Spinal cord (tissue), 10 donors: ENCODE results near the gene PCP2. TPM values are rescaled to one million over a fixed set of nuclear protein-coding genes. Genes with fewer than 3 reads are reported as not detected.

Source experiments
- DNase-seq, 6 donors: peaks; one replicate each; pipeline versions ENCODE4 v3.0.0 to v3.0.0-alpha.2; 2013 to 2015; ENCODE audit warnings: low spot score in 6 of 6, low read depth in 4 of 6
- H3K27ac ChIP-seq: one replicate; pipeline ENCODE4 v1.5.1; 2013; ENCODE audit warnings: low read depth, low read length, control low read depth
- H3K27me3 ChIP-seq: one replicate; pipeline ENCODE4 v1.6.1; 2013; ENCODE audit warnings: low read length; ENCODE audit not compliant: control insufficient read depth, insufficient read depth
- H3K36me3 ChIP-seq: one replicate; pipeline ENCODE4 v1.6.1; 2013; ENCODE audit warnings: low read length; ENCODE audit not compliant: control insufficient read depth, insufficient read depth
- H3K4me1 ChIP-seq: one replicate; pipeline ENCODE4 v1.6.1; 2013; ENCODE audit warnings: low read length; ENCODE audit not compliant: control insufficient read depth, insufficient read depth
- H3K4me3 ChIP-seq: one replicate; pipeline ENCODE4 v1.5.1; 2013; ENCODE audit warnings: low read depth, low read length, control low read depth
- H3K9me3 ChIP-seq: one replicate; pipeline ENCODE4 v1.6.1; 2013; ENCODE audit warnings: low read length; ENCODE audit not compliant: control insufficient read depth, insufficient read depth
- WGBS: methylation state at CpG from one replicate; pipeline ENCODE4 v1.1.5; 2013; ENCODE audit warnings: missing lambda C conversion rate; ENCODE audit not compliant: insufficient coverage; 5-methylcytosine and 5-hydroxymethylcytosine counted together
- polyA plus RNA-seq, 2 donors: library from polyadenylated mRNA; unstranded; fragments of 120-200 nt; gene quantifications; one replicate each; pipeline ENCODE4 v1.2.1, GENCODE V29; 2013; ENCODE audit not compliant: insufficient read length in 2 of 2
- small RNA-seq: library from RNA; depleted of rRNA; stranded (forward); fragments of <200 nt; gene quantifications from one replicate; pipeline ENCODE3, GENCODE V24; 2014; ENCODE audit warnings: low replicate concordance
- total RNA-seq, 2 donors: library from RNA; depleted of rRNA in 1 of 2; stranded (reverse); fragments of 120-200 nt in 1 of 2; fragments of >200 nt in 1 of 2; gene quantifications; one replicate each; pipeline versions ENCODE4 v1.2.3 to v1.2.4, GENCODE V29; 2013 to 2014
- donor health status: healthy.

Gene PCP2
- total and polyA plus RNA-seq, 4 donors, result 0.62 TPM; not detected in 3

- 72% methylated on average over 6 of the region's 6 CpGs for WGBS
- no peak overlapping the region for H3K4me3 ChIP-seq
- peaks cover 6% of the 10 kb centered on the region for H3K27me3 ChIP-seq
- no peak overlapping the region for H3K27ac ChIP-seq
- no peak for DNase-seq
- peaks cover 16% of the 10 kb centered on the region for H3K4me1 ChIP-seq
- H3K36me3 ChIP-seq, result no peaks in the 10 kb centered on the region
- H3K9me3 ChIP-seq, result no peaks in the 10 kb centered on the region
Measured at GRCh38 chr19:7598180-7598579, 35.3 kb downstream of the PCP2 start.

- H3K36me3 ChIP-seq, result no peaks in the 10 kb centered on the region
- H3K27me3 ChIP-seq, result peaks cover 6% of the 10 kb centered on the region
- no peak overlapping the region for H3K27ac ChIP-seq
- H3K9me3 ChIP-seq, result no peaks in the 10 kb centered on the region
- no peak for DNase-seq
- no peak overlapping the region for H3K4me3 ChIP-seq
- WGBS, result 59% methylated on average over 4 of the region's 9 CpGs
- peaks cover 16% of the 10 kb centered on the region for H3K4me1 ChIP-seq
Measured at GRCh38 chr19:7597689-7598088, 35.8 kb downstream of the PCP2 start.

- 0% methylated on average over 61 of the region's 70 CpGs for WGBS
- no peaks in the 10 kb centered on the region for H3K9me3 ChIP-seq
- peaks cover 16% of the 10 kb centered on the region for H3K4me1 ChIP-seq
- no peak overlapping the region for H3K27ac ChIP-seq
- H3K27me3 ChIP-seq, result peaks cover 6% of the 10 kb centered on the region
- no peaks in the 10 kb centered on the region for H3K36me3 ChIP-seq
- peak in 1 of 6 donors; percentile 26 for DNase-seq
- peak overlapping the region; percentile 27 for H3K4me3 ChIP-seq
Measured at GRCh38 chr19:7596211-7596937, 37.1 kb downstream of the PCP2 start.

- Histone ChIP-seq H3K27me3 (peaks cover 6% of the 10 kb centered on the region), H3K36me3 (no peaks in the 10 kb centered on the region), H3K9me3 (no peaks in the 10 kb centered on the region), H3K4me3 (peak within 1 kb of the TSS; percentile 31), H3K4me1 (peaks cover 16% of the 10 kb centered on the region), H3K27ac (no peak within 1 kb of the TSS)
- DNase-seq, result peak; percentile 13 to 94 (median 50)
- WGBS, result under 1% methylated on average over 72 of the region's 78 CpGs
Measured at GRCh38 chr19:7595466-7596133, 37.9 kb downstream of the PCP2 start, which contains the start of gene CAMSAP3. Gene CAMSAP3 (plus strand): TSS chr19:7595863. CDS start chr19:7596003, 140 bp downstream.

- Histone ChIP-seq H3K4me1 (peaks cover under 1% of the 10 kb centered on the region), H3K27ac (no peak overlapping the region), H3K9me3 (no peaks in the 10 kb centered on the region), H3K36me3 (no peaks in the 10 kb centered on the region), H3K27me3 (no peaks in the 10 kb centered on the region), H3K4me3 (no peak overlapping the region)
- WGBS, result 56% methylated on average over 8 of the region's 8 CpGs
- DNase-seq, result no peak
Measured at GRCh38 chr19:7590256-7590655, 43.3 kb downstream of the PCP2 start.

GRCh38 chr19:7589822-7590221, 43.7 kb downstream of the PCP2 start:
- Histone ChIP-seq H3K4me3 (no peak overlapping the region), H3K27ac (no peak overlapping the region)
- 86% methylated on average over 4 of the region's 7 CpGs for WGBS

GRCh38 chr19:7582446-7582845, 51.1 kb downstream of the PCP2 start:
- H3K4me1 ChIP-seq, result no peaks in the 10 kb centered on the region
- no peaks in the 10 kb centered on the region for H3K27me3 ChIP-seq
- H3K4me3 ChIP-seq, result no peak overlapping the region
- 60% methylated on average over 10 of the region's 11 CpGs for WGBS
- H3K9me3 ChIP-seq, result no peaks in the 10 kb centered on the region
- no peaks in the 10 kb centered on the region for H3K36me3 ChIP-seq
- no peak for DNase-seq
- no peak overlapping the region for H3K27ac ChIP-seq

More at GRCh38 chr19:7589822-7590221, 43.7 kb downstream of the PCP2 start:
- Histone ChIP-seq H3K27me3 (no peaks in the 10 kb centered on the region), H3K9me3 (no peaks in the 10 kb centered on the region), H3K4me1 (no peaks in the 10 kb centered on the region), H3K36me3 (no peaks in the 10 kb centered on the region)
- no peak for DNase-seq

Small RNAs within 50 kb of the gene (small RNA-seq; reads per million reads assigned to genes)
- gene MIR6792, result not detected

Other genes with a start within 250 kb of the PCP2 start
- 1 to 10 TPM; 1.7 to 6.0 TPM for gene PEX11G, start 144.7 kb downstream of the PCP2 start, total RNA-seq
- 1 to 10 TPM; 3.8 to 5.1 TPM for gene PEX11G, start 144.7 kb downstream of the PCP2 start, polyA plus RNA-seq
- gene ZNF358, start 117.6 kb downstream of the PCP2 start, total RNA-seq, result 10 to 100 TPM; 12.3 to 33.7 TPM
- 10 to 100 TPM; 85.6 to 96.0 TPM for gene ZNF358, start 117.6 kb downstream of the PCP2 start, polyA plus RNA-seq
- gene MCOLN1, start 111.1 kb downstream of the PCP2 start, total RNA-seq, result 10 to 100 TPM in 1 of 2 donors, 1 to 10 TPM in 1; 9.3 to 10.7 TPM
- gene MCOLN1, start 111.1 kb downstream of the PCP2 start, polyA plus RNA-seq, result 10 to 100 TPM; 39.9 to 45.4 TPM
- gene PNPLA6, start 98.0 kb downstream of the PCP2 start, total RNA-seq, result 10 to 100 TPM; 45.8 to 47.8 TPM
- gene PNPLA6, start 98.0 kb downstream of the PCP2 start, polyA plus RNA-seq, result 10 to 100 TPM; 91.8 to 94.3 TPM
- gene CAMSAP3, start 37.9 kb downstream of the PCP2 start, total RNA-seq, result 1 to 10 TPM; 4.9 to 7.9 TPM
- gene CAMSAP3, start 37.9 kb downstream of the PCP2 start, polyA plus RNA-seq, result 10 to 100 TPM; 41.4 to 45.8 TPM
- gene XAB2, start 4.2 kb downstream of the PCP2 start, total RNA-seq, result 10 to 100 TPM; 18.6 to 29.3 TPM
- 10 to 100 TPM; 34.6 to 38.5 TPM for gene XAB2, start 4.2 kb downstream of the PCP2 start, polyA plus RNA-seq
- 100 to 1,000 TPM in 1 of 2 donors, 10 to 100 TPM in 1; 18.1 to 107 TPM for gene PET100, start 3.9 kb downstream of the PCP2 start, total RNA-seq
- 100 to 1,000 TPM; 118 to 145 TPM for gene PET100, start 3.9 kb downstream of the PCP2 start, polyA plus RNA-seq
- 1 to 10 TPM; 4.4 to 8.3 TPM for gene STXBP2, start 3.4 kb upstream of the PCP2 start, total RNA-seq
- gene STXBP2, start 3.4 kb upstream of the PCP2 start, polyA plus RNA-seq, result 10 to 100 TPM; 12.9 to 14.0 TPM
- 1 to 10 TPM; 1.8 to 7.6 TPM for gene RETN, start 35.3 kb upstream of the PCP2 start, total RNA-seq
- under 1 TPM in 1 of 2 donors, not detected in 1; 0.74 TPM for gene RETN, start 35.3 kb upstream of the PCP2 start, polyA plus RNA-seq
- 1 to 10 TPM in 1 of 2 donors, not detected in 1; 1.7 TPM for gene MCEMP1, start 43.4 kb upstream of the PCP2 start, total RNA-seq
- under 1 TPM in 1 of 2 donors, not detected in 1; 0.41 TPM for gene MCEMP1, start 43.4 kb upstream of the PCP2 start, polyA plus RNA-seq
- 100 to 1,000 TPM in 1 of 2 donors, 10 to 100 TPM in 1; 24.5 to 165 TPM for gene TRAPPC5, start 47.1 kb upstream of the PCP2 start, total RNA-seq
- gene TRAPPC5, start 47.1 kb upstream of the PCP2 start, polyA plus RNA-seq, result 10 to 100 TPM; 95.8 to 98.4 TPM
- gene FCER2, start 68.4 kb upstream of the PCP2 start, total RNA-seq, result under 1 TPM; 0.50 to 0.59 TPM
- under 1 TPM in 1 of 2 donors, not detected in 1; 0.27 TPM for gene FCER2, start 68.4 kb upstream of the PCP2 start, polyA plus RNA-seq
- under 1 TPM; 0.17 to 0.50 TPM for gene CLEC4G, start 98.4 kb upstream of the PCP2 start, total RNA-seq
- gene CLEC4G, start 98.4 kb upstream of the PCP2 start, polyA plus RNA-seq, result 1 to 10 TPM; 1.5 to 2.1 TPM
- 1 to 10 TPM; 1.9 to 2.5 TPM for gene CD209, start 113.8 kb upstream of the PCP2 start, total RNA-seq
- gene CD209, start 113.8 kb upstream of the PCP2 start, polyA plus RNA-seq, result under 1 TPM; 0.24 to 0.95 TPM
- gene CLEC4M, start 129.5 kb upstream of the PCP2 start, total RNA-seq, result 1 to 10 TPM in 1 of 2 donors, under 1 TPM in 1; 0.33 to 1.8 TPM
- gene CLEC4M, start 129.5 kb upstream of the PCP2 start, polyA plus RNA-seq, result 1 to 10 TPM in 1 of 2 donors, under 1 TPM in 1; 0.67 to 1.2 TPM
- gene EVI5L, start 196.5 kb upstream of the PCP2 start, total RNA-seq, result 10 to 100 TPM; 28.4 to 36.1 TPM
- gene EVI5L, start 196.5 kb upstream of the PCP2 start, polyA plus RNA-seq, result 100 to 1,000 TPM in 1 of 2 donors, 10 to 100 TPM in 1; 99.5 to 110 TPM
- gene PRR36, start 240.7 kb upstream of the PCP2 start, total RNA-seq, result 1 to 10 TPM; 1.9 to 2.4 TPM
- 10 to 100 TPM; 59.4 to 59.7 TPM for gene PRR36, start 240.7 kb upstream of the PCP2 start, polyA plus RNA-seq